NCI-H2171 (cell line): ENCODE measurements around the gene DUSP15.
"Not testable (repeated sequence)": the region's sequence is repeated elsewhere in the genome, so short reads cannot be mapped to it uniquely, and the experiment has no call there.

Experiments used
- DNase-seq: peaks from one replicate; lab custom pipeline; 2025; lab: John Stamatoyannopoulos, UW

Gene DUSP15, protein sequence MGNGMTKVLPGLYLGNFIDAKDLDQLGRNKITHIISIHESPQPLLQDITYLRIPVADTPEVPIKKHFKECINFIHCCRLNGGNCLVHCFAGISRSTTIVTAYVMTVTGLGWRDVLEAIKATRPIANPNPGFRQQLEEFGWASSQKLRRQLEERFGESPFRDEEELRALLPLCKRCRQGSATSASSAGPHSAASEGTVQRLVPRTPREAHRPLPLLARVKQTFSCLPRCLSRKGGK

DNA sequence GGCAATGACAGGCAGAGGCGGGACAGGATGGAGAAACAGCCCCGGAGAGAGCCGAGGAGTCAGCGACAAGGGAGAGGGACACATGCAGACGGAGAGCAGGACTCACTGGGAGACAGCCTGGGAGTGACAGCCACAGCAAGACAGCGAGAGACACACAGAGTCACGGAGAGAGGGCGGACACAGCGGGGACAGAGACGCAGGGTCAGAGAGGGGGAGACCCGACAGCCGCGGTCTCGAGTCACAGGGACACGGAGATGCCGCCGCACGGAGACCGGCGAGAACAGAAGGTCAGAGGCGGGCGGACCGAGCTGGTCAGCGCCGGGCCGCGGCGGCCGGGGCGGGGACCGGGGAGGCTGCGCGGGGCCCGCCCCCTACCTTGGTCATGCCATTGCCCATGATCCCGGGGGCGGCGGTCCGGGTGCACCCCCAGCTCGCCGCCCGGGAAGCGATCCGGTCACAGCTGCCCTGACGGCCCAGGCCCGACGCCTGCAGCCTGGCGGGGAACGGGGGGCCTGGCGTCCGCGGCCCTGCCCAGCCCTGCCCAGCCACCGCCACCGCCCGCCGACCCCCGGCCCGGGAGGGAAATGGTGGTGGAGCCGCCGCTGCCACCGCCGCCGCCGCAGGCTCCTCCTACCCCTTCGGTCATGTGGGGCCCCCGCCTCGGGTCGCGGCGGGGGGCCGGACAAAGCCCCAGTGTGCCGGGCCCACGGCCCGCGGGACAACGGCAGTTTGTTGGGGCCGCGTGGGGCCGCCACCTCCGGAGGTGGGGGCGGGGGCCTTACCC lies at the start of gene DUSP15, which contains the start of gene TTLL9:
DUSP15 (minus strand) TSS at position 586 of the 784 bp plus-strand sequence; CDS start at position 396, 190 bp downstream.
TTLL9 (plus strand) TSS at position 693 of the 784 bp plus-strand sequence. CDS start 493 bp downstream, outside the sequence.
- DNase-seq, result no peak

DNA sequence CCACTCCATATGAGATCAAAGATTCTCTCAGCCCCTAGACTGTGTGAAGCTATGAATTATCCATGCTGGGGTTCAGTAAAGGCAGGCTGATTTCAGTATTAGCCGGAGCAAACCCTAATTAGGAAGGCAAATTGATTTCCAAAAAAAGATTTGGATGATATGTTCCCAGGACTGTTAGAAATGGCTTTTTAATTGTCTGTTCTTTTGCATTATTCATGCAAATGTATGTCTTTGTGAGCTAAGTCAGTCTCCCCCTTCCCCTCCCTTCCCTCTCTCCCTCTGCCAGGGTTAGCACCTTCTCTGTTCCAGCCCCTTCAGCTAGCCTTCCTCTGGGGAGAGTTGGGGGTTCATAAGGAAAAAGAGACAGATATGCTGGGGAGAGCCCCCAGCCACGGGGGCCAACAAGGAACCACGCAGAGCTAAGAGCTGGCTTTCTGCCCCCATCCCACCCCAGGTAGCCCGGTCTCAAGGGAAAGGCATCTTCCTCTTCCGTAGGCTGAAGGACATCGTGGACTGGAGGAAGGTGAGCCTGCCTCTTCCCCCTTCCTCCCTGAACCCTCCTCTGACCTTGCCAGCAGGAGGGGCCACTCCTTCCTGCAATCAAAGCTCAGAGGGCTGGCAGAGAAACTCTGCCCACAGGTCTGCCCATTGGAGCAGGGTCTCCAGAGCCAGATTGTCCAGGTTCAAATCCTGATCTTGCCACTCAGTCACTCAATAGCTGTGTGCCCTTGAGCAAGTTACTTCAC lies 49.3 kb upstream of the DUSP15 start:
- DNase-seq, result no peak

DNA sequence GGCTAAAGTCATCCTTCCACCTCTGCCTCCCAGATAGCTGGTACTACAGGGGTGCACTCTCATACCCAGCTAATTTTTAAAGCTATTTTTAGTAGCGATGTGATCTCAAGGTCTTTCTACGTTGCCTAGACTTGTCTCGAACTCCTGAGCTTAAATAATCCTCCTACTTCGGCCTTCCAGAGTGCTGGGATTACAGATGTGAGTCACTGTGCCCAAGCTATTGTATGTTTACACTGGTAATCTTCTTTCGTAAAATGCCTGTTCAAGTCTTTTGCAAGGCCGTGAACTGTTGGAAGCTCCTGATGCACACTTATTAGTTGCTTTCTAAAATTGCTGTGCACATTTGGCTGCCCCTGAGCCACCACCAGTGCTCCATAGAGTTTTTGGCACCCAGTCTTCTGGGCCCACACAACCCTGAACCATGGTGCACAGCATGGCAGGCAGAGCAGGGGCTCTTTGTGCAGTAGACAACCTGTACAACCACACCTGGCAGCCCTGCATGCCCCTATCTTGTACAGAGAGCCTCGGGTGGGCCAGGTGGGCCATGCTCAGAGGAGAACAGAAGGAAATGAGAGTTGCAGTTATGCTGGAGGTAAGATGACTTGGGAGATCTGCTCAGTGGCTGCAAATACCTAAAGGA lies 48.3 kb upstream of the DUSP15 start:
- no peak for DNase-seq

DNA sequence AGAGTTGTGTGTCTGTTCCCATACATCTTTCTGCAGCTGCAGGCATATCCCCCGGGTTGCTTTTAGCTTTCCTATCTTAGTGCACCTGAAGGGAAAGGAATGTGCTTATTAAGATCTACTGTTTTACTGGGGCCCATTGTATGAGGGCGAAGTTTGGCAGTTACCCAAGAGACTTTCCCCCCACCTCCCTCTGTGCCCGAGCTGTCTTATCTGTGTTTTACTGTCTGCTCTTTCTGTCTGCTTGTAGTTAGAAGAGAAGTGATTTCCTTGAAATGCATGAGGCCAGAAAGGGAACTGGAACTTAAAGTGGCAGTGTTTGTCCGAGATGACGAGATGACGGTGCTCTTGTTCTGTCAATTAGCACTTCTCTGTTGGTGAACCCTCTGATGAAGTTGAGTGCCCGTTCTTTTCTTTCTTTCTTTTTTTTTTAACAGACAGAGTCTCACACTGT lies 47.7 kb upstream of the DUSP15 start:
- DNase-seq, result not testable (repeated sequence)

DNA sequence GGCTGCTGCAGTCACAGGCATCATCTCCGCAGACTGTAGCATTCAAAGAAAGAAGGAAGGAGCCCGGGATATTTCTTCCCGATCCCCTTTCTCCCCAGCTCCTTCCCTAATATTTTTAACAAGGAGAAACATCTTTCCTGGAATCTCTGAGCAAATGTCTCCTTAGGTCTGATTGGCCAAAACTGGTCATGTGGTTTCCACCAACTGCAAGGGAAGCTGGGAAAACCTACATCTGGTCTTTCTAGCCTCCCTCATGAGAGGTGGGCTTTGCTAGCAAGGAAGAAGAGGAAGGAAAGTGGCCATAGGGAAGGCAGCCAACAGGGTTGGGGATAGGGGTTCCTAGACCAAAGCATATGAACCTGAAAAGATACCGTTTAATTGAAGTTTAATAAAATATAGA lies 46.4 kb upstream of the DUSP15 start:
- no peak for DNase-seq

DNA sequence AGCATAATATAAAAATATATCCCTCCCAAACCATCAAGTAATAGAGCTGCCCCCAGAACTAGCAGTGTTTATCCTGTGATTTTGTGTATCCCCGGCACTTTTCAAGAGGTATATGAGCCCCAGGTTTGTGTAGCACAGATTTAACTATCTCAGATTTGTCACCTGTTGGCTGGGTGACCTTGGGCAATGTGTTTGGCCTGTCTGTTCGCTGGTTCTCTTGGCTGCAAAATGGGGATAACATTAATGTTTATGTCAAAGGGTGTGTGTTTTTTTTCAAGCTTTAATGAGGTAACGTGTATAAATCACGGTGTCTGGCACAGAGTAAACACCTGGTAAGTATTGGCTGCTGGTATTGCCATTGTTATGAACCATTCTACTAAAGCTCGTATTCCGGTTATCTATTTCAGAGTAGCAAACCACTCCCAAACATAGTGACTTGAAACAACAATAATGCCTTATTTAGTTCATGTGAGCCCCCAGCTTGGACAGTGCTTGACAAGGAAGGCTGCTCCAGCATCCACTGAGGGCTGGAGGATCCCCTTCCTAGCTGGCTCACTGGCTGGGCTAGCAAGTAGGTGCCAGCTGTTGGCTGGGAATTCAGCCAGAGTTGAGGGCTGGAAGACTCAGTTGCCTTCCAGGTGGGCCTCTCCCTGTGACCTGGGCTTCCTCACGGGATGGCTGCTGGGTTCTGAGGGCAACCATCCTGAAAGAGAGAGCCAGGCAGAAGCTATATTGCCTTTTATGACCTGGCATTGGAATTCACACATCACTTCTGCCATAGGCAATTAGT lies 45.4 kb upstream of the DUSP15 start:
- peak; percentile 91 for DNase-seq

DNA sequence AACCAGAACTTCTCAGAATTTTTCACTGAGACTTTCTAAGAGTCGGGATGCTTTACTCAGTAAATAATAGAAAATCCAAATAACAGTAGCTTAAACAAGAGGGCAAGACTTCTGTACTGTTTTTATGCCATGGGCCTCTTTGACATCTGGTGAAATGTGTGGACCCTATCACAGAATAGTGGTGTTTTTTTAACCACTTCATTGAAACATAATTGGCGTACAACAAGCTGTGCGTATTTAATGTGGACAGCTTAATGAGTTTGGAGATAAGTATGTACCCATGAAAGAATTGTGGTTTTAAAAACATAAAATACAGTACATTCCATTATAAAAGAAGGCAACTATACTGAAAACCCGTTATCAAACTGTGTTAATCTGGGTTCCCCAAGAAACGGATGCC lies 43.8 kb upstream of the DUSP15 start:
- DNase-seq, result no peak

DNA sequence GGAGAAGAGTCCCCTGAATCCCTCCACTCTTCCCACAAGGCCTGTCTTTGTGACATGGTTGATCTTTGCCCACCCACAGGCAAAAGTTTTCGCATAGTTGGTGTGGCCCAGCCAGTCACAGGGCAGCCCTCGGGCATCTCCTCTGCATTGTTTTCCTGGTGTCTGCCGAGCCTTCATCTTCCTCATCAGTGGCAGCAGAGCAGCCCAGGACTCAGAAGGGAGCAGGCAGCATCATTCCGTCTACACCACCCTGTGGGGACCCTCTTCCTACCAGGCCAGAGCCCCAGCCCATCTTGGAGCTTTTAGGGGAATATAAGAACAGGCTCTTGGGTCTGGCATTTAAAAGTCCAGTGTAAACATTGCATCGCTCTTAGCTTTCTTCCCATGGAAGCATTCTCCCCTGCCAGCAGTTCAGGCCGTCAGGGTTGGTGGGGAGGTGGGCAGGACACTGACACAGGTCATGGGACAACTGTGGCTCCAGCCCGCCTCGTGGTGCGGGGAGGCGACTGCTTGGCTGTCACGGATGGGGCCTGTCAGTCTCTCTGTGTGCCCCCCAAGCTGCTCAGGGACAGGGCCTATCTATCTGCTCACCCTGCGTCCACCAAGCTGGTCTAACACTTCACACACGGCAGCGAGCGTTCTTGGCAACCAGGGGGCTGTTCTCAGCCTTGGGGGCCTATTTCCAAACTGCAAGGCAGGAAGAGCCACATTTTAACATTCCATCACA lies 43.3 kb upstream of the DUSP15 start:
- DNase-seq, result no peak

DNA sequence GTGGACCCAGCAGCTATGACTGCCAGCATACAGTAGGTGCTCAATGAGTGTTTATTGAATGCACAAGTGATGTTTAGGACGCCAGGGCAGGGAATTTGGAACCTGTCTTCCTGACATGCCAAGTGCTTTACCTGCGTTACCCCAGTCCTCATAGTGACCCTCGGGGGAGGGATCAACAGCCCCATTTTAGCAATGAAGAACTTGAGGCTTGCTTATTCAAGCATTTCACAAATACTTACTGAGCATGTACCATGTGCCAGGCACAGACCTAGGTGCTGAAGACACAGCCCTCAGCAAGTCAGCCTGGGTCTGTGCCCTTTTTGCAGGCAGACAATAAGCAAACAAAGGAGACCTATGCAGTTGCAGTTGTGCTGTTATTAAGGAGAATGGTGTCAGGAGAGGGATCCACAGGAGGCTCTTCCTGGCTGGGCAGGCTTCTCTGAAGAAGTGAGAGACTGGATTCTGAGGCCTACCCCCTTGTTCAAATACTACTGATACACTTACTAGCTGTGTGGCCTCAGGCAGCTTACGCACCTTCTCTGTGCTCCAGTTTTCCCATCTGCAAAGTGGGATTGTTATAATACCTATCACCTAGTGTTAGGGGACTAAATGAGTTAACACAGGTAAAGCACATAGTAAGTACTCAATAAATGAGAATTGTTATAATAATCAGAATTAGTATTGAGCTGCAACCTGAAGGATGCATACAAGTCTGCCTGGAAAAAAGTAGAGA lies 39.9 kb upstream of the DUSP15 start:
- DNase-seq, result no peak

DNA sequence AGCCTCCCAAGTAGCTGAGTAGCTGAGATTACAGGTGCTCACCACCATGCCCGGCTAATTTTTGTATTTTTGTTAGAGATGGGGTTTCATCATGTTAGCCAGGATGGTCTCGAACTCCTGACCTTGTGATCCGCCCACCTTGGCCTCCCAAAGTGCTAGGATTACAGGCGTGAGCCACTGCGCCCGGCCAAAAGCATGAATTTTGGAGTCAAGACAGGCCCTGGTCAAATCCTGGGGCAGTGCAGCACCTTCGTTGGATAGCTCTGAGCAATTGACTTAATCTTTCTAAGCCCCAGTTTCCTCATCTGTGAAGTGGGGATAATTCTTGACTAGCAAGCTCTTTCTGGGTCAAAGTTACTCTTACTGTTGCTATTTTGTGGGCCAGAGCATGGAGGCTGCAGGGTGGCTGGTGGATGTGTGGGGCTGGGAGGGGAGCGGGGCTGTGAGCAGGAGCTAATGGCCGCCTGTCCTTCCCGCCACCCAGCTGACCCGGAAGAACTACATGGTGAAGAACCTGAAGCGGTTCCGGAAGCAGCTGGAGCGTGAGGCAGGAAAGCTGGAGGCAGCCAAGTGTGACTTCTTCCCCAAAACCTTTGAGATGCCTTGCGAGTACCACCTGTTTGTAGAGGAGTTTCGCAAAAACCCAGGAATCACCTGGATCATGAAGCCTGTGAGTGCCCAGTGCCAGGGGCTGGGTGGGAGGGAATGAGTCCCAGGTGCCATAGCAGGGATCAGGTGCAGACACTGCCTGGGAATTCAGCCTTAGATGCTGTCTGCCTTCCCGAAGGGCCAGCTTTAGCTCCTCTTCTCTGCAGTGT lies 39.1 kb upstream of the DUSP15 start:
- DNase-seq, result no peak

DNA sequence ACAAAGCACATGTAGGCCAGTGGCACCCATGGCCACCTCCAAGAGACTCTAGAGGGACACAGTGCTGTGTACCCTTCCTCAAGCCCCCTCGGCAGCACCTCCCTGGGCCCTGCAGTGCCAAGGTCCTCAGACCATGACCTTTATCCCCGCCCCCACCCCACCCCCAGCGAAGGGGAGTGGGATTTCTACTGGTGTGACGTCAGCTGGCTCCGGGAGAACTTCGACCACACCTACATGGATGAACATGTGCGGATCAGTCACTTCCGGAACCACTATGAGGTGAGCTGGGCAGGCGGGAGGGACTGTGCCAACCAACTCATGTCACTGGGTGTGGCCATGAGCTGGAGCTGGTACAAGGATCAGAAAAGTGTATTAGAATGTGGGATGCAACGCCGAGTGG lies 38.1 kb upstream of the DUSP15 start:
- DNase-seq, result no peak

DNA sequence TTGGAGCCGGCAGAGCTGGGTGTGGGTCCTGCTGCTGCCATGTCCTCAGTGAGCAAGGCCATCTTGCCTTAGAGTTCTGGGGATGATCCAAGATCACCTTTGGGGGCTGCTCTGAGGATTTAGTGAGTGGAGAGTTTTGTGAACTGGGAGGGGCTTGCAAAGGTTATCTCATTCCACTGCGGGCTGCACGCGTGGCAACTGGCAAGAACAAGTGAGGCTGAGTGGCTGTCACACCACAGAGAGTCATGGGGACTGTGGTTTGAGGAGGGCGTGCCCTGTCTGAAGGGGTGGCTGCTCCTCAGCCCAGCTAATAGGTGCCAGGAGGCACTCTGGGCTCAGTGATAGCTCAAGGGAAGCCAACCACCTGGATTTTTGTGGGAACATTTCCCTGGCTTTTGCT lies 37.7 kb upstream of the DUSP15 start:
- no peak for DNase-seq

DNA sequence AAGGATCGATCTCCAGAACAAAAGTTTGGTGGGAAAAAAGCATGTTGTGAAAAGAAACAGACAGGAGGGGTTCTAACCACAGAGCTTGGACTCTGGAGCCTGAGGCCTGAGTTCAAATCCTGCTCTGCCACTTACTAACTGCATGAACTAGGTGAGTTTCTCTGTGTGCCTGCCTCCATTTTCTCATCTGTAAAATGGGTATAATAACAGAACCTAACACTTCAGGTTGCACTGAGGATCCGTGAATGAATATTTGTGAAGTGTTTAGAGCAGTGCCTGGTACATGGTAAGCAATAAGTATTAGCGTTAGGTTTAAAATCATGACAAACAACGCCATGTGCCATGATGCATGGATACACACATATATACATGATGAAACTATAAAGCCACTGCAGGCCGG lies 36.7 kb upstream of the DUSP15 start:
- DNase-seq, result no peak

DNA sequence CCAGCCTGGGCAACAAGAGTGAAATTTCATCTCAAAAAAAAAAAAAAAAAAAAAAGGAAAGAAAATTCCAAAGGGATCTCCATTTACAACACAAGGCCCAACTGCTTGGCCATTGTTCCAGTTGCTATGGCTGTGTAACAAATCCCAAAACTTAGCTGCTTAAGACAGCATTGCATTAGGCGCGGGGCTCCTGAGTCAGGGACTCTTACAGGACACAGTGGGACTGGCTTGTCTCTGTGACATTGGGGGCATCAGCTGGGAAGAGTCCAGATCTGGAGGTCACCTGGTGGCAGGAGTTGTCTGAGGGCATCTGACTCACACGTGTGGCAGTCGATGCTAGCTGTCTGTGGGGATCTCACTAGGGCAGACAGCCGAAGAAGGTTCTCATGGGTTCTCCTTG lies 35.7 kb upstream of the DUSP15 start:
- DNase-seq, result no peak

DNA sequence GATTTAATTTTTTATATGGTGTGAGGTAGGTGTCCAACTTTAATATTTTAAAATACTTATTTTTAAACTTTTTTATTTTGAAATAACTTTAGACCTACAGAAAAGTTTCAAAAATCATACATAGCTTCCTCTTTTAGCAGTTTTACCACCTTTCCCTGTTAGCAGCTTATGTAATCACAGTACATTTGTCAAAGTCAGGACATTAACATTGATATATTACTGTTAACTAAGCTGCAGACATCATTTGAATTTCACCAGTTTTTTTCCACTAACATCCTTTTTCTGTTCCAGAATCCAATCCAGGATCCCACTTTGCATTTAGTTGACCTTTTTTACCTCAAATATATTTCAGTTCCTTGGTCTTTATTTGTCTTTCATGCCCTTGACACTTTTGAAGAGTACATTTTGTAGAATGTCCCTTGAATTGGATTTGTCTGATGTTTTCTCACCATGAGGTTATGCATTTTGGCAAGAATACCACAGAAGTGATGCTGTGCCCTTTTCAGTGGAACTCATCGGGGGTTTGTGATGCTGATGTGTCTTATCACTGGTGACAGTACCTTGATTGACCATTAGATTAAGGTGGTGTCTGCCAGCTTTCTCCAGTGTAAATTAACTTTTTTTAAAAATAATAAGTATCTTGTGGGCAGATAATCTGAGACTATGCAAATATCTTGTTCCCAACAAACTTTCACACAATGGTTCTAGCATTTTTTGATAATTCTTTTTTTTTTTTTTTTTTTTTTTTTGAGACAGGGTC lies 33.5 kb upstream of the DUSP15 start:
- DNase-seq, result no peak

DNA sequence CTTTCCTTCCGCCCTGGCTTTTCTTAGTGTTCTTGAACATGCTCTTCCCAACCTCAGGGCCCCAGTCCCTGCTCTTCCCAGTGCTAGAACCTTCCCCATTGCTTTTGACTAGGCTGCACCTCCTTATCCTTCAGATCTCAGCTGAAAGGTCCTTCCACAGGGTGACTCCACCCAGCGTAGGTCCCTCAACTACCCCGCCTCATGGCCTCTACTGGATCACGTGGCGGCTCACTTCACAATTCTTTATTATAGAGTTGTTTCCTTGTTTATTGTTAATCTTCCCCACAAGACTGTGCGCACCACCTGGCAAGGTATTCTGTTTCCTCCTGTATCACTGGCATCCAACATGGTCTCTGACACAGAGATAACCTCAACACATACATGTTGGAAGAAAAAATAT lies 31.3 kb upstream of the DUSP15 start:
- peak; percentile 67 for DNase-seq

DNA sequence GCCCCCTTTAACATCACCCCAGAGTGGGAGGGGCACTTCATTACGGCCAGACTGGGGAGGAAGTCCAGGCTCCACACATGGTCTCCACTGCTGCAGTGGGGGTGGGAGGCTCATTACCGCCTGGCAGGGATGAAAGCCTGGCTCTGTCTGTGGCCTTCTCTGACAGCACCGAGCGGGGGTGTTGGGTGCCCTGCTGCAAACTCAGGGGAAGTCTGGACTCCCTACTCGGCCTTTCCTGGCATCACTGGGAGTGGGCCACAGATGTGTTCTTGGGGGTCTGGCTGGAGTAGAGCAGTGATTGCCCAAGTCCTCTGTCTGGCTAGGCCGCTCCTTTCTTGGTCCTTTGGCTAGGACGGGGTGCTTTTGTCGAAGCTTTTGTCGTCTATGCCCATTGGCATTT lies 27.2 kb upstream of the DUSP15 start:
- DNase-seq, result no peak

DNA sequence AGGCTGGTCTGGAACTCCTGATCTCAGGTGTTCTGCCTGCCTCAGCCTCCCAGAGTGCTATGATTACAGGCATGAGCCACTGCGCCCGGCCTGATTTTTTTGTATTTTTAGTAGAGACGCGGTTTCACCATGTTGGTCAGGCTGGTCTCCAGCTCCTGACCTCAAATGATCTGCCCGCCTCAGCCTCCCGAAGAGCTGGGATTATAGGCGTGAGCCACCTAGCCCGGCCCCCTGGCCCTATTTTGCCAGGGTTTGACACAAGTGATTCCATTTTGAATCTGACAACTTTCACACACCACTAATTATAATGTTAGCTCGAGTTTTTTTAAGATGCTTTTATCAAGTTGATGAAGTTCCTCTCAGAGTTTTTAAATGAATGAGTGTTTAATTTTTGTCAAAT lies 25.7 kb upstream of the DUSP15 start:
- no peak for DNase-seq
